DMS79 treated with DMSO at 0.1 percent for 48 hours (cell line): ENCODE data around the gene PASD1.
A peak's percentile ranks its signal among the peaks of the same experiment; 100 is the strongest.

ENCODE experiments used
- DNase-seq: peaks from one replicate; lab custom pipeline; 2025; lab: John Stamatoyannopoulos, UW

PASD1 gene

GRCh38 chrX:151702026-151702714 lies 138.7 kb downstream of the PASD1 start:
- no peak for DNase-seq

- no peak for DNase-seq
Observed at GRCh38 chrX:151702741-151703340, 139.4 kb downstream of the PASD1 start.

GRCh38 chrX:151703487-151703886 lies 140.0 kb downstream of the PASD1 start:
- DNase-seq = peak; percentile 51

- DNase-seq = peak; percentile 32
Observed at GRCh38 chrX:151704041-151704663, 140.7 kb downstream of the PASD1 start.

- DNase-seq = no peak
Observed at GRCh38 chrX:151708821-151709220, 145.3 kb downstream of the PASD1 start.

GRCh38 chrX:151710457-151710856 lies 147.0 kb downstream of the PASD1 start:
- DNase-seq = no peak

- DNase-seq = peak; percentile 19
Observed at GRCh38 chrX:151711154-151711553, 147.7 kb downstream of the PASD1 start.

- peak; percentile 56 for DNase-seq
Observed at GRCh38 chrX:151711787-151712186, 148.3 kb downstream of the PASD1 start.

- DNase-seq = peak; percentile 8
Observed at GRCh38 chrX:151712253-151712652, 148.8 kb downstream of the PASD1 start.

- DNase-seq = no peak
Observed at GRCh38 chrX:151713849-151714248, 150.4 kb downstream of the PASD1 start.

GRCh38 chrX:151714362-151714761 lies 150.9 kb downstream of the PASD1 start:
- no peak for DNase-seq

GRCh38 chrX:151715752-151716151 lies 152.3 kb downstream of the PASD1 start, which contains the start of gene FATE1:
FATE1 (plus strand) TSS chrX:151716035; CDS start chrX:151716120, 85 bp downstream.
- no peak for DNase-seq

- DNase-seq = no peak
Observed at GRCh38 chrX:151722241-151722846, 158.9 kb downstream of the PASD1 start.

GRCh38 chrX:151723156-151723760 lies 159.8 kb downstream of the PASD1 start:
- no peak for DNase-seq

- DNase-seq = no peak
Observed at GRCh38 chrX:151724563-151725337, 161.3 kb downstream of the PASD1 start.

- no peak for DNase-seq
Observed at GRCh38 chrX:151725338-151725614, 161.8 kb downstream of the PASD1 start.
